Activated CD4-positive, alpha-beta T cell treated with anti-CD3 and anti-CD28 coated beads, Interleukin-10, Interleukin-2, amounts not matched to agents 100 ng/mL and 50 ng/mL, durations not matched to agents 16 hours and 8 hours (primary cell): ENCODE data around the gene BNC2.
"Not testable (repeated sequence)": the region's sequence is repeated elsewhere in the genome, so short reads cannot be mapped to it uniquely, and the experiment has no call there.

Experiments
- DNase-seq: peaks from one replicate; pipeline ENCODE4 v3.0.0-alpha.2; 2020

The BNC2 gene

GRCh38 chr9:16870596-16871335 is at the start of gene BNC2:
Gene BNC2 (minus strand): TSS chr9:16870670. CDS start chr9:16870648, 22 bp downstream.
- no peak for DNase-seq

GRCh38 chr9:16918920-16919319 is 48.5 kb upstream of the BNC2 start:
- DNase-seq: no peak

- no peak for DNase-seq
These were observed 44.8 kb upstream of the BNC2 start for GRCh38 chr9:16915126-16915831.

GRCh38 chr9:16912197-16912596 is 41.7 kb upstream of the BNC2 start:
- no peak for DNase-seq

GRCh38 chr9:16908206-16908605 is 37.7 kb upstream of the BNC2 start:
- DNase-seq: not testable (repeated sequence)

- no peak for DNase-seq
These were observed 34.2 kb upstream of the BNC2 start for GRCh38 chr9:16904655-16905054.

GRCh38 chr9:16901590-16901989 is 31.1 kb upstream of the BNC2 start:
- DNase-seq: no peak

GRCh38 chr9:16899606-16900005 is 29.1 kb upstream of the BNC2 start:
- DNase-seq: no peak

- no peak for DNase-seq
These were observed 28.0 kb upstream of the BNC2 start for GRCh38 chr9:16898464-16898863.

GRCh38 chr9:16888594-16888993 is 18.1 kb upstream of the BNC2 start:
- DNase-seq: no peak

- DNase-seq: no peak
These were observed 15.5 kb upstream of the BNC2 start for GRCh38 chr9:16885931-16886330.

- DNase-seq: peak; percentile 1
These were observed 14.6 kb upstream of the BNC2 start for GRCh38 chr9:16884952-16885513.

- no peak for DNase-seq
These were observed 13.9 kb upstream of the BNC2 start for GRCh38 chr9:16884373-16884772.

- DNase-seq: no peak
These were observed 13.1 kb upstream of the BNC2 start for GRCh38 chr9:16883586-16883985.

GRCh38 chr9:16882440-16882839 is 12.0 kb upstream of the BNC2 start:
- not testable (repeated sequence) for DNase-seq

- peak; percentile 1 for DNase-seq
These were observed 8.9 kb upstream of the BNC2 start for GRCh38 chr9:16879416-16879815.

- DNase-seq: no peak
These were observed 6.8 kb upstream of the BNC2 start for GRCh38 chr9:16877256-16877655.

GRCh38 chr9:16873126-16873802 is 2.8 kb upstream of the BNC2 start:
- no peak for DNase-seq

- DNase-seq: peak; percentile 14
These were observed 1.1 kb upstream of the BNC2 start for GRCh38 chr9:16871336-16872151.

GRCh38 chr9:16869882-16870595 is 431 bp downstream of the BNC2 start:
- DNase-seq: no peak

- no peak for DNase-seq
These were observed 1.2 kb downstream of the BNC2 start for GRCh38 chr9:16869131-16869881.
